ENCODE data around the gene ZNF814.

DNA sequence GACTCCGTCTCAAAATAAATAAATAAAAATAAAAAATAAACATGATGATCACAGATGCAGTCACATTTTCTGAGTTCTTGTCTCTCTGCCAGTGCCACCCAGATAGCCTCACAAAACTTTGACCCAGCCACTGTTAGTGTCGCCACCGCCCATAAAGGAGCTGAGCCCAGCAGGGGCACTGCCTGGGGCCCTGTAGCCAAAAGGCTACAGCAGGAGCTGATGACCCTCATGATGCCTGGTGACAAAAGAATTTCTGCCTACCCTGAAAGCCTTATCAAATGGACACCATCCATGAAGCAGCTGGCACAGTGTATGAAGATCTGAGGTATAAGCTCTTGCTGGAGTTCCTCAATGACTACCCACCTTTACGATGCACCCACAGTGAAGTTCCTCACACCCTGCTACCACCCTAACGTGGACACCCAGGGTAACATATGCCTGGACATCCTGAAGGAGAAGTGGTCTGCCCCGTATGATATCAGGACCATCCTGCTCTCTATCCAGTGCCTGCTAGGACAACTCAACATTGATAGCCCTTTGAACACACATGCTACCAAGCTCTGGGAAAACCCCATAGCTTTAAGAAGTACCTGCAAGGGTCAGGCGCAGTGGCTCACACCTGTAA is 20.9 kb downstream of the ZNF814 start:
- TF ChIP-seq EZH2 (IDR thresholded peaks at IDR 0.05; ENCODE audit: borderline replicate concordance, low read depth, low read length, poor library complexity, severe bottlenecking): no peak
- TF ChIP-seq, protein P1, sequence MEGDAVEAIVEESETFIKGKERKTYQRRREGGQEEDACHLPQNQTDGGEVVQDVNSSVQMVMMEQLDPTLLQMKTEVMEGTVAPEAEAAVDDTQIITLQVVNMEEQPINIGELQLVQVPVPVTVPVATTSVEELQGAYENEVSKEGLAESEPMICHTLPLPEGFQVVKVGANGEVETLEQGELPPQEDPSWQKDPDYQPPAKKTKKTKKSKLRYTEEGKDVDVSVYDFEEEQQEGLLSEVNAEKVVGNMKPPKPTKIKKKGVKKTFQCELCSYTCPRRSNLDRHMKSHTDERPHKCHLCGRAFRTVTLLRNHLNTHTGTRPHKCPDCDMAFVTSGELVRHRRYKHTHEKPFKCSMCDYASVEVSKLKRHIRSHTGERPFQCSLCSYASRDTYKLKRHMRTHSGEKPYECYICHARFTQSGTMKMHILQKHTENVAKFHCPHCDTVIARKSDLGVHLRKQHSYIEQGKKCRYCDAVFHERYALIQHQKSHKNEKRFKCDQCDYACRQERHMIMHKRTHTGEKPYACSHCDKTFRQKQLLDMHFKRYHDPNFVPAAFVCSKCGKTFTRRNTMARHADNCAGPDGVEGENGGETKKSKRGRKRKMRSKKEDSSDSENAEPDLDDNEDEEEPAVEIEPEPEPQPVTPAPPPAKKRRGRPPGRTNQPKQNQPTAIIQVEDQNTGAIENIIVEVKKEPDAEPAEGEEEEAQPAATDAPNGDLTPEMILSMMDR (conservative IDR thresholded peaks at IDR 0.05; ENCODE audit: low read depth, low read length): no peak

Measured in A673 (cell line).